GM21515 (cell line): ENCODE measurements around the gene MTG2.
"Not testable (repeated sequence)": the region's sequence is repeated elsewhere in the genome, so short reads cannot be mapped to it uniquely, and the experiment has no call there.

ENCODE experiments used
- ATAC-seq: cut with Tn5 transposase; IDR thresholded peaks from one replicate; pipeline ENCODE4 v1.9.1; 2021; ENCODE audit not compliant: unreplicated experiment

MTG2 gene

GRCh38 chr20:62143957-62144825 lies 38.6 kb upstream of the MTG2 start:
- ATAC-seq: no peak

- ATAC-seq: no peak
These were observed 37.2 kb upstream of the MTG2 start for GRCh38 chr20:62145688-62146018.

GRCh38 chr20:62146019-62146755 lies 36.6 kb upstream of the MTG2 start:
- ATAC-seq: no peak

GRCh38 chr20:62147125-62147524 lies 35.7 kb upstream of the MTG2 start:
- no peak for ATAC-seq

- ATAC-seq: no peak
These were observed 35.3 kb upstream of the MTG2 start for GRCh38 chr20:62147528-62147927.

- ATAC-seq: not testable (repeated sequence)
These were observed 34.4 kb upstream of the MTG2 start for GRCh38 chr20:62148383-62148782.

- no peak for ATAC-seq
These were observed 33.9 kb upstream of the MTG2 start for GRCh38 chr20:62148908-62149314.

GRCh38 chr20:62149532-62150309 lies 33.1 kb upstream of the MTG2 start:
- ATAC-seq: no peak

- no peak for ATAC-seq
These were observed 32.6 kb upstream of the MTG2 start for GRCh38 chr20:62150310-62150575.

- no peak for ATAC-seq
These were observed 31.6 kb upstream of the MTG2 start for GRCh38 chr20:62151225-62151624.

- ATAC-seq: no peak
These were observed 30.9 kb upstream of the MTG2 start for GRCh38 chr20:62151835-62152364.

- ATAC-seq: no peak
These were observed 27.2 kb upstream of the MTG2 start for GRCh38 chr20:62155428-62156253.

GRCh38 chr20:62156254-62156556 lies 26.6 kb upstream of the MTG2 start:
- ATAC-seq: no peak

- ATAC-seq: no peak
These were observed 26.0 kb upstream of the MTG2 start for GRCh38 chr20:62156592-62157386.

GRCh38 chr20:62157387-62158087 lies 25.3 kb upstream of the MTG2 start:
- no peak for ATAC-seq

GRCh38 chr20:62158088-62158400 lies 24.8 kb upstream of the MTG2 start:
- ATAC-seq: no peak

- ATAC-seq: no peak
These were observed 24.3 kb upstream of the MTG2 start for GRCh38 chr20:62158541-62158940.

GRCh38 chr20:62159052-62159451 lies 23.8 kb upstream of the MTG2 start:
- no peak for ATAC-seq

GRCh38 chr20:62159839-62160238 lies 23.0 kb upstream of the MTG2 start:
- no peak for ATAC-seq

- ATAC-seq: no peak
These were observed 22.6 kb upstream of the MTG2 start for GRCh38 chr20:62160253-62160652.
